GM20431 (cell line): Measurements from ENCODE around the gene SLC22A23.

Source experiments
- in situ Hi-C: fragments of 300-500 bp; cut with MseI, MboI; formaldehyde crosslinking; loops from one replicate; pipeline ENCODE4 v1.15.0; 2020; ENCODE audit warnings: low sequenced_read_pairs; ENCODE audit not compliant: unreplicated experiment

SLC22A23 gene

GRCh38 chr6:3294396-3294795, 162.5 kb downstream of the SLC22A23 start:
- in situ Hi-C loops = loop anchor here (25.0 kb wide), 1 partner anchor 693 kb away; no protein-coding TSS in a partner anchor

- in situ Hi-C loops = loop anchor here (25.0 kb wide), 1 partner anchor 694 kb away; no protein-coding TSS in a partner anchor
These were observed 163.3 kb downstream of the SLC22A23 start for GRCh38 chr6:3293271-3294155.

GRCh38 chr6:3292431-3293197, 164.2 kb downstream of the SLC22A23 start:
- in situ Hi-C loops = loop anchor here (25.0 kb wide), 1 partner anchor 695 kb away; no protein-coding TSS in a partner anchor

GRCh38 chr6:3291987-3292386, 164.9 kb downstream of the SLC22A23 start:
- in situ Hi-C loops = loop anchor here (25.0 kb wide), 1 partner anchor 695 kb away; no protein-coding TSS in a partner anchor

- in situ Hi-C loops = loop anchor here (25.0 kb wide), 1 partner anchor 696 kb away; no protein-coding TSS in a partner anchor
These were observed 165.5 kb downstream of the SLC22A23 start for GRCh38 chr6:3291346-3291745.

- in situ Hi-C loops = loop anchor here (25.0 kb wide), 1 partner anchor 696 kb away; no protein-coding TSS in a partner anchor
These were observed 166.0 kb downstream of the SLC22A23 start for GRCh38 chr6:3290931-3291211.

- in situ Hi-C loops = loop anchor here (25.0 kb wide), 1 partner anchor 697 kb away; no protein-coding TSS in a partner anchor
These were observed 166.5 kb downstream of the SLC22A23 start for GRCh38 chr6:3290149-3290930.

- in situ Hi-C loops = loop anchor here (10.0 to 25.0 kb wide), 3 partner anchors 105 to 698 kb away; no protein-coding TSS in a partner anchor
These were observed 167.2 kb downstream of the SLC22A23 start for GRCh38 chr6:3289664-3290055.

- in situ Hi-C loops = loop anchor here (10.0 to 25.0 kb wide), 3 partner anchors 106 to 698 kb away; no protein-coding TSS in a partner anchor
These were observed 167.9 kb downstream of the SLC22A23 start for GRCh38 chr6:3288711-3289663.

GRCh38 chr6:3287976-3288707, 168.7 kb downstream of the SLC22A23 start:
- in situ Hi-C loops = loop anchor here (10.0 to 25.0 kb wide), 3 partner anchors 107 to 699 kb away; no protein-coding TSS in a partner anchor

- in situ Hi-C loops = loop anchor here (10.0 to 25.0 kb wide), 3 partner anchors 107 to 700 kb away; no protein-coding TSS in a partner anchor
These were observed 169.5 kb downstream of the SLC22A23 start for GRCh38 chr6:3287308-3287707.

GRCh38 chr6:3286641-3287171, 170.1 kb downstream of the SLC22A23 start:
- in situ Hi-C loops = loop anchor here (10.0 to 25.0 kb wide), 3 partner anchors 108 to 701 kb away; no protein-coding TSS in a partner anchor

- in situ Hi-C loops = loop anchor here (10.0 to 25.0 kb wide), 3 partner anchors 109 to 702 kb away; no protein-coding TSS in a partner anchor
These were observed 171.1 kb downstream of the SLC22A23 start for GRCh38 chr6:3285732-3286131.

GRCh38 chr6:3285049-3285639, 171.7 kb downstream of the SLC22A23 start:
- in situ Hi-C loops = loop anchor here (10.0 to 25.0 kb wide), 3 partner anchors 110 to 702 kb away; no protein-coding TSS in a partner anchor

GRCh38 chr6:3284436-3284876, 172.4 kb downstream of the SLC22A23 start:
- in situ Hi-C loops = loop anchor here (10.0 to 25.0 kb wide), 3 partner anchors 110 to 703 kb away; no protein-coding TSS in a partner anchor

- in situ Hi-C loops = loop anchor here (10.0 to 25.0 kb wide), 3 partner anchors 111 to 703 kb away; no protein-coding TSS in a partner anchor
These were observed 173.0 kb downstream of the SLC22A23 start for GRCh38 chr6:3283641-3284435.
